CD14-positive monocyte (primary cell): ENCODE data around the gene WLS. TPM values are rescaled to one million over a fixed set of nuclear protein-coding genes. Genes with fewer than 3 reads are reported as not detected.
A peak's percentile ranks its signal among the peaks of the same experiment; 100 is the strongest.

Experiments used
- DNase-seq, 3 donors: peaks; one replicate each; pipeline ENCODE4 v3.0.0-alpha.2; 2011 to 2022
- H2AFZ ChIP-seq: 2 replicates; pipeline ENCODE4 v1.6.0; 2012; ENCODE audit warnings: mild to moderate bottlenecking, low read depth, low read length, inconsistent platforms; ENCODE audit not compliant: insufficient read depth, poor library complexity, severe bottlenecking
- H3K27ac ChIP-seq, 2 donors: 1 replicate in 1 of 2; 2 replicates in 1 of 2; pipeline ENCODE4 v1.5.1; 2012 to 2013; ENCODE audit warnings: low read length in 2 of 2, control low read depth in 1 of 2, inconsistent platforms in 1 of 2, low read depth in 1 of 2, mild to moderate bottlenecking in 1 of 2
- H3K27me3 ChIP-seq, 2 donors: one replicate each; pipeline versions ENCODE4 v1.6.0 to v1.6.1; 2011 to 2013; ENCODE audit warnings: low read length in 2 of 2; ENCODE audit not compliant: control insufficient read depth in 2 of 2, insufficient read depth in 2 of 2
- H3K36me3 ChIP-seq, 2 donors: replicated peaks in 1 of 2; 1 replicate in 1 of 2; 2 replicates in 1 of 2; pipeline versions ENCODE4 v1.5.1 to v1.6.1; 2012 to 2013; ENCODE audit warnings: low read length in 2 of 2, control low read depth in 1 of 2, inconsistent platforms in 1 of 2, mild to moderate bottlenecking in 1 of 2; ENCODE audit not compliant: insufficient read depth in 2 of 2, control insufficient read depth in 1 of 2
- H3K4me1 ChIP-seq, 2 donors: 1 replicate in 1 of 2; 2 replicates in 1 of 2; pipeline versions ENCODE4 v1.5.1 to v1.6.1; 2012 to 2013; ENCODE audit warnings: low read length in 2 of 2, control low read depth in 1 of 2, inconsistent platforms in 1 of 2, mild to moderate bottlenecking in 1 of 2, moderate library complexity in 1 of 2; ENCODE audit not compliant: insufficient read depth in 2 of 2, control insufficient read depth in 1 of 2
- H3K4me2 ChIP-seq: replicated peaks from 2 replicates; pipeline ENCODE3; 2012; ENCODE audit warnings: low read length, moderate library complexity, mild to moderate bottlenecking; ENCODE audit not compliant: poor library complexity, severe bottlenecking; ENCODE audit errors: extremely low read depth
- H3K4me3 ChIP-seq, 3 experiments: fragments of 200-600 bp in 1 of 3; sonication (generic) in 1 of 3; replicated peaks in 1 of 3; 1 replicate in 2 of 3; 2 replicates in 1 of 3; pipeline ENCODE4 v1.5.1; 2011 to 2013; ENCODE audit warnings: low read length in 3 of 3, mild to moderate bottlenecking in 3 of 3, control low read depth in 2 of 3, low read depth in 2 of 3, inconsistent platforms in 1 of 3, moderate library complexity in 1 of 3
- H3K79me2 ChIP-seq: 2 replicates; pipeline ENCODE4 v1.6.0; 2012; ENCODE audit warnings: mild to moderate bottlenecking, control low read depth, inconsistent platforms, low read length, moderate library complexity; ENCODE audit not compliant: insufficient read depth
- H3K9ac ChIP-seq: 2 replicates; pipeline ENCODE4 v1.6.0; 2017; ENCODE audit warnings: low read length, mild to moderate bottlenecking; ENCODE audit not compliant: insufficient read depth, poor library complexity, severe bottlenecking
- H3K9me3 ChIP-seq, 2 donors: replicated peaks in 1 of 2; 1 replicate in 1 of 2; 2 replicates in 1 of 2; pipeline versions ENCODE4 v1.5.1 to v1.6.1; 2012 to 2013; ENCODE audit warnings: low read length in 2 of 2, control low read depth in 1 of 2; ENCODE audit not compliant: control insufficient read depth in 1 of 2, insufficient read depth in 1 of 2
- H4K20me1 ChIP-seq: 2 replicates; pipeline ENCODE4 v1.6.0; 2012; ENCODE audit warnings: mild to moderate bottlenecking, low read length, control low read depth, moderate library complexity; ENCODE audit not compliant: insufficient read depth
- H3K27ac Mint-ChIP-seq, 7 donors: one replicate each; pipeline ENCODE4 v1.8.0; 2020; ENCODE audit warnings: mild to moderate bottlenecking in 7 of 7, mixed read lengths in 7 of 7, moderate library complexity in 6 of 7, inconsistent platforms in 2 of 7
- H3K27me3 Mint-ChIP-seq, 3 donors: one replicate each; pipeline ENCODE4 v1.8.0; 2021 to 2022; ENCODE audit warnings: low read depth in 3 of 3, mild to moderate bottlenecking in 3 of 3, mixed read lengths in 3 of 3, moderate library complexity in 3 of 3, inconsistent platforms in 1 of 3
- H3K36me3 Mint-ChIP-seq, 2 donors: one replicate each; pipeline ENCODE4 v1.8.0; 2020; ENCODE audit warnings: mixed read lengths in 2 of 2, inconsistent platforms in 1 of 2, mild to moderate bottlenecking in 1 of 2
- H3K4me1 Mint-ChIP-seq: one replicate; pipeline ENCODE4 v1.8.0; 2020; ENCODE audit warnings: mild to moderate bottlenecking, mixed read lengths
- H3K4me3 Mint-ChIP-seq, 2 donors: one replicate each; pipeline ENCODE4 v1.8.0; 2020; ENCODE audit warnings: mild to moderate bottlenecking in 2 of 2, mixed read lengths in 2 of 2, moderate library complexity in 1 of 2
- H3K9me3 Mint-ChIP-seq, 7 donors: one replicate each; pipeline ENCODE4 v1.8.0; 2020 to 2022; ENCODE audit warnings: mixed read lengths in 7 of 7, mild to moderate bottlenecking in 6 of 7, moderate library complexity in 6 of 7, inconsistent platforms in 2 of 7
- WGBS: methylation state at CpG from one replicate; pipeline ENCODE4 v1.1.5; 2013; ENCODE audit warnings: missing lambda C conversion rate; ENCODE audit not compliant: insufficient coverage; 5-methylcytosine and 5-hydroxymethylcytosine counted together
- intact Hi-C, 2 donors: fragments of 100-400 bp; cut with micrococcal nuclease; formaldehyde crosslinking; loops; one replicate each; pipeline versions ENCODE4 v1.15.0 to v1.15.1; 2023
- polyA plus RNA-seq, 3 donors: library from polyadenylated mRNA; depleted of rRNA in 1 of 3; unstranded in 2 of 3; stranded (reverse) in 1 of 3; fragments of 300-500 nt in 2 of 3; fragments of >200 nt in 1 of 3; fragmentation: Illumina TruSeq in 2 of 3; gene quantifications; 1 replicate in 2 of 3; 2 replicates in 1 of 3; pipeline ENCODE4 v1.2.3, GENCODE V29; 2012 to 2021
- TF ChIP-seq, protein P1 (sequence below): fragments of 200-600 bp; IDR thresholded peaks from one replicate; pipeline ENCODE4 v1.8.0; 2022; ENCODE audit warnings: antibody characterized with exemption, mild to moderate bottlenecking

WLS gene
- polyA plus RNA-seq, 3 donors: 29.8 to 46.3 (median 34.6) TPM

DNA sequence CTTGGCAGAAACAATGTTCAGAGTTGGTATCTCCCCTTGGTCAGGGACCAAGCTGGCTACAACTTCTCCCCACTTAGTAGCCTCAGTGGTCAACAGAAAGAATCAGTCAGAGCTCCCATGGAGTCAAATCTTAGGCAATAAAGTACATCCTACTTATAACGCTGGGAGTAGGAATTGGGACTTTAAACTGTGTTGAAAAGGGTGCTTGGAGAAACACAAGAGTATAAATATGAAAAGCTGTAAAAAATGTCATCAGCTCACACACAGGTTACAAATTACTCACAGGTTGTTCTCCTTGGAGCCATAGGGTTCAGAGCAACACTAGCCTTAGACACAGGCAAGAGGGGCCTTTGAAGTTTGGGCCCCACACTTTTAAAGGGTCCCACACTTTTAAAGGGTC lies 67.4 kb downstream of the WLS start:
- Mint-ChIP-seq H3K36me3 (peaks cover 12 to 23% of the 10 kb centered on the region in 2 donors), H3K27ac (peak overlapping the region in 1 of 7 donors; percentile 35), H3K4me3 (no peak overlapping the region), H3K4me1 (no peaks in the 10 kb centered on the region), H3K9me3 (peaks cover 0 to 9% (median 2%) of the 10 kb centered on the region in 7 donors), H3K27me3 (peaks cover 0 to 2% (median 1%) of the 10 kb centered on the region in 3 donors)
- H3K4me1 ChIP-seq: no peaks in the 10 kb centered on the region
- H3K27me3 ChIP-seq: no peaks in the 10 kb centered on the region
- no CpG with 5 or more reads among the region's 1 CpG for WGBS
- H3K4me2 ChIP-seq: no peak overlapping the region
- intact Hi-C loops: no loop called here
- peaks cover 5 to 7% of the 10 kb centered on the region in 2 donors for H3K36me3 ChIP-seq
- no peak overlapping the region for H3K4me3 ChIP-seq
- TF ChIP-seq, protein P1, sequence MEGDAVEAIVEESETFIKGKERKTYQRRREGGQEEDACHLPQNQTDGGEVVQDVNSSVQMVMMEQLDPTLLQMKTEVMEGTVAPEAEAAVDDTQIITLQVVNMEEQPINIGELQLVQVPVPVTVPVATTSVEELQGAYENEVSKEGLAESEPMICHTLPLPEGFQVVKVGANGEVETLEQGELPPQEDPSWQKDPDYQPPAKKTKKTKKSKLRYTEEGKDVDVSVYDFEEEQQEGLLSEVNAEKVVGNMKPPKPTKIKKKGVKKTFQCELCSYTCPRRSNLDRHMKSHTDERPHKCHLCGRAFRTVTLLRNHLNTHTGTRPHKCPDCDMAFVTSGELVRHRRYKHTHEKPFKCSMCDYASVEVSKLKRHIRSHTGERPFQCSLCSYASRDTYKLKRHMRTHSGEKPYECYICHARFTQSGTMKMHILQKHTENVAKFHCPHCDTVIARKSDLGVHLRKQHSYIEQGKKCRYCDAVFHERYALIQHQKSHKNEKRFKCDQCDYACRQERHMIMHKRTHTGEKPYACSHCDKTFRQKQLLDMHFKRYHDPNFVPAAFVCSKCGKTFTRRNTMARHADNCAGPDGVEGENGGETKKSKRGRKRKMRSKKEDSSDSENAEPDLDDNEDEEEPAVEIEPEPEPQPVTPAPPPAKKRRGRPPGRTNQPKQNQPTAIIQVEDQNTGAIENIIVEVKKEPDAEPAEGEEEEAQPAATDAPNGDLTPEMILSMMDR: no peak
- no peak overlapping the region for H2AFZ ChIP-seq
- DNase-seq: no peak
- H3K27ac ChIP-seq: no peak overlapping the region
- H3K9me3 ChIP-seq: no peaks in the 10 kb centered on the region
- H4K20me1 ChIP-seq: peaks cover 6% of the 10 kb centered on the region
- no peaks in the 10 kb centered on the region for H3K79me2 ChIP-seq
- H3K9ac ChIP-seq: no peak overlapping the region

DNA sequence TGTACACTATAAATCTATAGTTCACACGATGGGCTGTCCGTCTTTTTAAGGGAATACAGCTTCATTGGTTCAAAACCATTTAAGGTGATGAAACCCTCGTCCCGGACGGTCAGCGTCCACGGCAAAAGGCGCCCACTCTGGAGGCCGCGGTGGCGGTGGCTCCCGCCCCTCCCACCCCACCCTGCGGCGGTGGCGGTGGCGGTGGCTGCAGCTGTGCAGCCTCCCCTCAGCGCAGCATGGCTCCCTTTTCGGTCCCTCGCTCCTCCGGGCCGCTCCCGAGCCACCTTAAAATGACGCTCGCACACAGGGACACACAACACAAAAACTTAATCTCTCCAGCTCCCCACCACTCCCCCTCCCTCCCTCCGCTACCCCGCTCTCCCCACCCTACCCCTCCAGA lies 69.1 kb downstream of the WLS start:
- no peaks in the 10 kb centered on the region for H3K4me1 Mint-ChIP-seq
- H3K36me3 ChIP-seq: peaks cover 19 to 20% of the 10 kb centered on the region in 2 donors
- WGBS: 99% methylated on average over 13 of the region's 26 CpGs
- no peaks in the 10 kb centered on the region for H3K4me1 ChIP-seq
- TF ChIP-seq, protein P1: no peak
- H3K36me3 Mint-ChIP-seq: peaks cover 26 to 34% of the 10 kb centered on the region in 2 donors
- no peaks in the 10 kb centered on the region for H3K9me3 ChIP-seq
- no peak overlapping the region for H3K4me3 Mint-ChIP-seq
- no peak for DNase-seq
- H3K9me3 Mint-ChIP-seq: peaks cover 0 to 11% (median 2%) of the 10 kb centered on the region in 7 donors
- H3K4me3 ChIP-seq: no peak overlapping the region
- intact Hi-C loops: no loop called here
- H3K79me2 ChIP-seq: no peaks in the 10 kb centered on the region
- H3K27ac Mint-ChIP-seq: no peak overlapping the region
- no peaks in the 10 kb centered on the region for H3K27me3 ChIP-seq
- peaks cover 0 to 3% (median 3%) of the 10 kb centered on the region in 3 donors for H3K27me3 Mint-ChIP-seq
- no peak overlapping the region for H3K9ac ChIP-seq
- H2AFZ ChIP-seq: no peak overlapping the region
- peaks cover 3% of the 10 kb centered on the region for H4K20me1 ChIP-seq
- H3K4me2 ChIP-seq: no peak overlapping the region
- no peak overlapping the region for H3K27ac ChIP-seq
